Stimulated activated CD8-positive, alpha-beta memory T cell treated with anti-CD3 and anti-CD28 coated beads, Interleukin-15, amount 100 ng/mL, for 48 hours (primary cell): Measurements from ENCODE around the gene GNG2.

Experiments
- DNase-seq, 2 donors: peaks; one replicate each; pipeline ENCODE4 v3.0.0-alpha.2; 2020; ENCODE audit warnings: low read depth in 2 of 2

The GNG2 gene

GRCh38 chr14:51860164-51860824 lies at the start of gene GNG2:
Gene GNG2, plus strand, starts transcription at chr14:51860612. Its CDS starts 90,067 bp downstream, at chr14:51950679.
- peak; percentile 72 to 80 for DNase-seq

GRCh38 chr14:51811706-51812105 lies 48.7 kb upstream of the GNG2 start:
- DNase-seq, result no peak

GRCh38 chr14:51816031-51816430 lies 44.4 kb upstream of the GNG2 start:
- no peak for DNase-seq

- DNase-seq, result no peak
These were observed 43.1 kb upstream of the GNG2 start for GRCh38 chr14:51817326-51817725.

- DNase-seq, result no peak
These were observed 41.5 kb upstream of the GNG2 start for GRCh38 chr14:51818748-51819380.

GRCh38 chr14:51821822-51822221 lies 38.6 kb upstream of the GNG2 start:
- no peak for DNase-seq

- DNase-seq, result no peak
These were observed 37.9 kb upstream of the GNG2 start for GRCh38 chr14:51822499-51822898.

GRCh38 chr14:51823706-51824105 lies 36.7 kb upstream of the GNG2 start:
- no peak for DNase-seq

GRCh38 chr14:51824191-51824590 lies 36.2 kb upstream of the GNG2 start:
- DNase-seq, result no peak

- no peak for DNase-seq
These were observed 34.5 kb upstream of the GNG2 start for GRCh38 chr14:51825926-51826325.

GRCh38 chr14:51828017-51828797 lies 32.2 kb upstream of the GNG2 start:
- peak; percentile 68 to 78 for DNase-seq

- DNase-seq, result no peak
These were observed 26.2 kb upstream of the GNG2 start for GRCh38 chr14:51834240-51834639.

- DNase-seq, result no peak
These were observed 24.0 kb upstream of the GNG2 start for GRCh38 chr14:51836417-51836816.

- no peak for DNase-seq
These were observed 16.1 kb upstream of the GNG2 start for GRCh38 chr14:51844081-51844881.

GRCh38 chr14:51845811-51846210 lies 14.6 kb upstream of the GNG2 start:
- DNase-seq, result no peak

- peak; percentile 74 to 77 for DNase-seq
These were observed 13.6 kb upstream of the GNG2 start for GRCh38 chr14:51846631-51847488.

GRCh38 chr14:51847489-51847796 lies 13.0 kb upstream of the GNG2 start:
- DNase-seq, result no peak

- DNase-seq, result no peak
These were observed 12.3 kb upstream of the GNG2 start for GRCh38 chr14:51848120-51848519.

- peak; percentile 54 to 61 for DNase-seq
These were observed 11.3 kb upstream of the GNG2 start for GRCh38 chr14:51849097-51849496.

- DNase-seq, result no peak
These were observed 9.8 kb upstream of the GNG2 start for GRCh38 chr14:51850651-51851050.

GRCh38 chr14:51852541-51852940 lies 7.9 kb upstream of the GNG2 start:
- DNase-seq, result no peak
